AG04450 (cell line): Measurements from ENCODE around the gene VAPA. TPM values are rescaled to one million over a fixed set of nuclear protein-coding genes. Genes with fewer than 3 reads are reported as not detected.

Experiments used
- CTCF ChIA-PET: fragments of 300-600, 350-600 bp; formaldehyde crosslinking; extraction: SDS; loops from one replicate; lab custom pipeline; 2022; ENCODE audit warnings: antibody characterized with exemption, inconsistent platforms; lab: Charles Lee
- POLR2A ChIA-PET: fragments of 350-600 bp; formaldehyde crosslinking; extraction: SDS; loops from one replicate; lab custom pipeline; 2021; ENCODE audit warnings: antibody characterized with exemption, inconsistent platforms; lab: Yijun Ruan, JAX
- DNase-seq: peaks from one replicate; pipeline ENCODE4 v3.0.0-alpha.2; 2011; ENCODE audit warnings: low read depth, low spot score
- H3K27ac ChIP-seq: one replicate; pipeline ENCODE4 v1.5.1; 2012; ENCODE audit warnings: low read depth, low read length, control low read depth
- H3K27me3 ChIP-seq: one replicate; pipeline ENCODE4 v1.6.0; 2012; ENCODE audit warnings: low read length; ENCODE audit not compliant: control insufficient read depth, insufficient read depth
- H3K4me3 ChIP-seq: 2 replicates; pipeline ENCODE4 v1.5.1; 2011; ENCODE audit warnings: mild to moderate bottlenecking, low read depth, low read length, control low read depth
- H3K9me3 ChIP-seq: 2 replicates; pipeline ENCODE4 v1.5.1; 2012; ENCODE audit warnings: low read length; ENCODE audit not compliant: control insufficient read depth, insufficient read depth
- polyA plus RNA-seq: library from polyadenylated mRNA; depleted of rRNA; stranded (reverse); fragments of >200 nt; gene quantifications from 2 replicates; pipeline ENCODE4 v1.2.3, GENCODE V29; 2011
- TF ChIP-seq, protein P1 (sequence below): IDR thresholded peaks from 2 replicates; pipeline ENCODE4 v1.5.1; 2011; ENCODE audit warnings: low read depth, low read length, control low read depth, inconsistent platforms

Gene VAPA
- polyA plus RNA-seq, 1 experiment, result 393 TPM

DNA sequence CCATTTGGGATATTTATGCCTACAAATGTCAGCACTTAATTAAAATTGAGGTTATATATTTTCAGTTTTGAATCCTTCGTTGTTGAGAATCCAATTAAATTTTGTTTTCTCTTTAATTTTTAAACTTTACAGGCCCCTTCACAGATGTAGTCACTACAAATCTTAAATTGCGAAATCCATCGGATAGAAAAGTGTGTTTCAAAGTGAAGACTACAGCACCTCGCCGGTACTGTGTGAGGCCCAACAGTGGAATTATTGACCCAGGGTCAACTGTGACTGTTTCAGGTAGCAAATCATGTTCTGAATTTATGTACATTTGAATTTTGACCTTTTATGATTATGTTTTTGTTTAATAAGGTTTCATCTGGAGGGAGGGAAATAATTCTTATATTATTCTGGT lies 17.9 kb downstream of the VAPA start:
- Histone ChIP-seq H3K4me3 (no peak overlapping the region), H3K27ac (no peak overlapping the region), H3K9me3 (no peaks in the 10 kb centered on the region), H3K27me3 (no peaks in the 10 kb centered on the region)
- POLR2A ChIA-PET, result no interaction called here
- no peak for DNase-seq
- TF ChIP-seq, protein P1, sequence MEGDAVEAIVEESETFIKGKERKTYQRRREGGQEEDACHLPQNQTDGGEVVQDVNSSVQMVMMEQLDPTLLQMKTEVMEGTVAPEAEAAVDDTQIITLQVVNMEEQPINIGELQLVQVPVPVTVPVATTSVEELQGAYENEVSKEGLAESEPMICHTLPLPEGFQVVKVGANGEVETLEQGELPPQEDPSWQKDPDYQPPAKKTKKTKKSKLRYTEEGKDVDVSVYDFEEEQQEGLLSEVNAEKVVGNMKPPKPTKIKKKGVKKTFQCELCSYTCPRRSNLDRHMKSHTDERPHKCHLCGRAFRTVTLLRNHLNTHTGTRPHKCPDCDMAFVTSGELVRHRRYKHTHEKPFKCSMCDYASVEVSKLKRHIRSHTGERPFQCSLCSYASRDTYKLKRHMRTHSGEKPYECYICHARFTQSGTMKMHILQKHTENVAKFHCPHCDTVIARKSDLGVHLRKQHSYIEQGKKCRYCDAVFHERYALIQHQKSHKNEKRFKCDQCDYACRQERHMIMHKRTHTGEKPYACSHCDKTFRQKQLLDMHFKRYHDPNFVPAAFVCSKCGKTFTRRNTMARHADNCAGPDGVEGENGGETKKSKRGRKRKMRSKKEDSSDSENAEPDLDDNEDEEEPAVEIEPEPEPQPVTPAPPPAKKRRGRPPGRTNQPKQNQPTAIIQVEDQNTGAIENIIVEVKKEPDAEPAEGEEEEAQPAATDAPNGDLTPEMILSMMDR, result no peak
- CTCF ChIA-PET, result interaction anchor here (1.6 kb wide), 1 partner anchor 19 kb away, joined by 4 read pairs; no protein-coding TSS in a partner anchor

DNA sequence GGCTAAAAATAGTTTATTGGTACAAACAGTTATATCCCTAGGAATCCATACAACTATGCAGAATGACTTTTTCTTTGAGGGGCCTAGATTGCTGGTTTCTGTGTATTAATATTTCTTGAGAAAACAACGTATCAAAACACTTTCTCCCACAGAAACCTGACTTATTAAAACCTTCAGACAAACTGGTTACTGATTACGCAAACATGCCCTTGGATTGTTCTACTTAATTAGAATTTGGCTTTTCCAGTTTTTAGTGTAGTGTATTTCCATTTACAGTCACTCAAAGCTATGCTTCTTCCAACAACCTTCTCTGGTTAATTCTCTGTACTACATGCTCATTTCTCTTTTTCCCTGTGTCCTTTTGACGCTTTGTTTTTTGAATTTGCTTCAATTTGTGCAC lies 20.0 kb downstream of the VAPA start:
- ChIA-PET CTCF (no interaction called here), POLR2A (no interaction called here)
- no peaks in the 10 kb centered on the region for H3K9me3 ChIP-seq
- H3K4me3 ChIP-seq, result no peak overlapping the region
- H3K27ac ChIP-seq, result no peak overlapping the region
- no peak for DNase-seq
- H3K27me3 ChIP-seq, result no peaks in the 10 kb centered on the region
- TF ChIP-seq, protein P1, result no peak

DNA sequence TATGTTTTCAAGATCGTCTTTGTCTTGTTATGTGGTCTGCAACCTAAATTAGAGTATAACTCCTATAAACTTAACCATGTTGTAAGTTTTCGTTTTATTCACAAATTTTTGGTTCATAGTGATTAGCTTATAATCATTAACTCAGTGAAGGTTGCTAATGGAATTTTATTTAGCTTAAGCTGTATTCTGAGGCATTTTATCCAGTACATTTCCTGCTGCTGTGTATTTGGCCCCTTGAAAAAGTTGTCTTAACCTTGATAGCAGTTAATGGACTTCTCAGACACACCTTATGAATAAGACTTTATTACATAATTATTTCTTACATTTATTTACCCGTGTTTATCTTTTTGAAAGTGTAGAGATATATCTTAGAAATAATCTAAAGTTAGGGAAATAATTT lies 20.5 kb downstream of the VAPA start:
- H3K9me3 ChIP-seq, result no peaks in the 10 kb centered on the region
- H3K27me3 ChIP-seq, result no peaks in the 10 kb centered on the region
- H3K27ac ChIP-seq, result no peak overlapping the region
- ChIA-PET POLR2A (no interaction called here), CTCF (no interaction called here)
- H3K4me3 ChIP-seq, result no peak overlapping the region
- no peak for DNase-seq
- TF ChIP-seq, protein P1, result no peak

DNA sequence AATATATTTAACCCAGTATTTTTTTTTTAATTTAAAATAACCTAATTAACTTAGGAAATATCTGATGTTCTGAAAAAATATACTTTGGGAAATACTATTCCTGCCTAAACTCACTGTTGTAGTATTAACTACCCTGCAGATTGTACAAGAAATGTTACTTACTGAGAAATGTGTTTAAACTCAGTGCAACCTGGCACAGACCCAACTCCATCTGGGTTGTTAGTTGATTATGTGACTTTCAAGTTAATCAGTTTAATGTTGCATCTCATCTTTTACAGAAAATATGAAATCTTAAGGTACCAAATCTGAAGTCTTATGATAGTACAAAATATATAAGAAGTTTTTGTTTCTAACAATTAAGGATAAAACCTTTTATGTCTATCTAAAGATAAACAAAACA lies 27.3 kb downstream of the VAPA start:
- Histone ChIP-seq H3K4me3 (no peak overlapping the region), H3K27ac (no peak overlapping the region), H3K27me3 (no peaks in the 10 kb centered on the region), H3K9me3 (no peaks in the 10 kb centered on the region)
- CTCF ChIA-PET, result interaction anchor here (1.3 kb wide), 1 partner anchor 10 kb away, joined by 4 read pairs; no protein-coding TSS in a partner anchor
- POLR2A ChIA-PET, result no interaction called here
- TF ChIP-seq, protein P1, result no peak
- DNase-seq, result no peak

DNA sequence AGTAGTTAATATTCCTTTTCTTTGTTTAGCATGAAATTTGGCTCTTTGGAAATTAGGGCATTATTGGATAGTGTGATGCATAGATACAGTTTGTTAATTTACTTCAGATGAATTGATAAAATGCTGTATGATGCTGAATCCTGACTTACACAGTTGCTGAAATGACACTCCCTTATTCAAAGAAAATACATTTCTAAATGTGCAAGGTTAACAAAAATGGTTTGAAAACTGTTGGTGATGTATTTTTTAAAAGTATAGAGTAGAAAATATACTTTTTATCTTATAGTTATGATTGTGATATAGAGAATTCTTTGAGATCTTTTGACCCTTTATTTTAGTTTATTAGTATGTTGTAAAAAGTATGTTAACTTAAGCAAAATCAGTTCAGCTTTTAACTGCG lies 27.8 kb downstream of the VAPA start:
- Histone ChIP-seq H3K9me3 (no peaks in the 10 kb centered on the region), H3K27me3 (no peaks in the 10 kb centered on the region), H3K4me3 (no peak overlapping the region), H3K27ac (no peak overlapping the region)
- CTCF ChIA-PET, result no interaction called here
- TF ChIP-seq, protein P1, result no peak
- POLR2A ChIA-PET, result interaction anchor here (1.4 kb wide), 1 partner anchor 29 kb away, joined by 3 read pairs; no protein-coding TSS in a partner anchor
- DNase-seq, result no peak
